Ishikawa (cell line): Measurements from ENCODE around the gene KLHL2.

Experiments
- CEBPB ChIP-seq: IDR thresholded peaks from 2 replicates; pipeline ENCODE4 v1.6.1; 2012
- CREB1 ChIP-seq: IDR thresholded peaks from 2 replicates; pipeline ENCODE4 v1.6.1; 2012; ENCODE audit warnings: low read depth
- EGR1 ChIP-seq: IDR thresholded peaks from 2 replicates; pipeline ENCODE4 v1.6.1; 2012
- EP300 ChIP-seq: IDR thresholded peaks from 2 replicates; pipeline ENCODE4 v1.6.1; 2012; ENCODE audit warnings: borderline replicate concordance
- FOXM1 ChIP-seq: IDR thresholded peaks from 2 replicates; pipeline ENCODE4 v1.6.1; 2012; ENCODE audit warnings: low read depth, borderline replicate concordance
- MAX ChIP-seq: IDR thresholded peaks from 2 replicates; pipeline ENCODE4 v1.6.1; 2012
- NFIC ChIP-seq: IDR thresholded peaks from 2 replicates; pipeline ENCODE4 v1.6.1; 2012
- RAD21 ChIP-seq: IDR thresholded peaks from 2 replicates; pipeline ENCODE4 v1.6.1; 2012; ENCODE audit warnings: low read depth
- REST ChIP-seq: IDR thresholded peaks from 2 replicates; pipeline ENCODE4 v1.6.1; 2012; ENCODE audit warnings: low read depth, mild to moderate bottlenecking
- TAF1 ChIP-seq: IDR thresholded peaks from 2 replicates; pipeline ENCODE4 v1.6.1; 2012; ENCODE audit warnings: low read depth, mild to moderate bottlenecking
- TCF12 ChIP-seq: IDR thresholded peaks from 2 replicates; pipeline ENCODE4 v1.6.1; 2012; ENCODE audit warnings: low read depth
- TEAD4 ChIP-seq: IDR thresholded peaks from 2 replicates; pipeline ENCODE4 v1.6.1; 2012
- YY1 ChIP-seq: IDR thresholded peaks from 2 replicates; pipeline ENCODE4 v1.6.1; 2012; ENCODE audit warnings: low read depth
- ZBTB7A ChIP-seq: IDR thresholded peaks from 2 replicates; pipeline ENCODE4 v1.6.1; 2012; ENCODE audit warnings: low read depth
- TF ChIP-seq, protein P1 (sequence below): IDR thresholded peaks from 2 replicates; pipeline ENCODE4 v1.6.1; 2012

Gene KLHL2

GRCh38 chr4:165360041-165360695 lies 152.8 kb downstream of the KLHL2 start:
- TF ChIP-seq EGR1 (no peak), EP300 (no peak), TEAD4 (no peak), CREB1 (no peak), NFIC (no peak), MAX (no peak), REST (no peak), FOXM1 (no peak), RAD21 (no peak), TAF1 (no peak), TCF12 (no peak), CEBPB (no peak)
- TF ChIP-seq, protein P1, sequence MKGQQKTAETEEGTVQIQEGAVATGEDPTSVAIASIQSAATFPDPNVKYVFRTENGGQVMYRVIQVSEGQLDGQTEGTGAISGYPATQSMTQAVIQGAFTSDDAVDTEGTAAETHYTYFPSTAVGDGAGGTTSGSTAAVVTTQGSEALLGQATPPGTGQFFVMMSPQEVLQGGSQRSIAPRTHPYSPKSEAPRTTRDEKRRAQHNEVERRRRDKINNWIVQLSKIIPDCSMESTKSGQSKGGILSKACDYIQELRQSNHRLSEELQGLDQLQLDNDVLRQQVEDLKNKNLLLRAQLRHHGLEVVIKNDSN, result no peak

DNA sequence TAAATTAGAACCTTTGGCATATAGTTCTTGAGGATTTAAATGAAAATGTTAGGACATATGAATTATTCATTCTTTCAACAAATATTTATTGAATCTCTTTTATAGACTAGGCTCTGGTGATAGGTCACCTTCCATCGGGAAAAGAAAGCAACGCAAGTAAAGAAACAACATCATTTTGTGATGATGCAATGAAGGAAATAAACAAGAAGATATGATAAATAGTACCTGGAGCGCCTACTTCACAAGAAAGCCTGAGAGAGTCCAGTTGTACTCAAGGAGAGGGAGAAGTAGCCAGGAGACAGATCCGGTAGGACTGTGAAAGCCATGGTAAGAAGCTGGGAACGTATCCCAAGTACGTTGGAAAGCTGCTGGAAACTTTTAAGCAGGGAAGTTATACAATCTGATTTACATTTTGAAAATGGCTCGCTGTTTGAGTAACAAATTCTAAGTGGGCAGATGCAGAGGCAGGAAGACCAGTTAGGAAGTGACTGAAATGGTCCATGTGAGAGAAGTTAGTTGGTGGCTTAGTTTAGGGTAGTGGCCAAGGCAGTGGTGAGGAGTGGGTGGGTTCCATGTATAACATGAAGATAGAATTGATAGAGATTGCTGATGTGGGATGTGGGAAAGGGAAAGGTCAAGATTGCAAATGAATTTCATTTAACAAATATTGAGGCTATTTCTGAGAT lies 153.8 kb downstream of the KLHL2 start:
- TF ChIP-seq MAX, result no peak
- no peak for TF ChIP-seq NFIC
- no peak for TF ChIP-seq YY1
- no peak for TF ChIP-seq CREB1
- TF ChIP-seq ZBTB7A, result no peak
- TF ChIP-seq CEBPB, result no peak
- TF ChIP-seq EP300, result no peak
- TF ChIP-seq RAD21, result no peak
- no peak for TF ChIP-seq TAF1
- TF ChIP-seq, protein P1, result no peak

DNA sequence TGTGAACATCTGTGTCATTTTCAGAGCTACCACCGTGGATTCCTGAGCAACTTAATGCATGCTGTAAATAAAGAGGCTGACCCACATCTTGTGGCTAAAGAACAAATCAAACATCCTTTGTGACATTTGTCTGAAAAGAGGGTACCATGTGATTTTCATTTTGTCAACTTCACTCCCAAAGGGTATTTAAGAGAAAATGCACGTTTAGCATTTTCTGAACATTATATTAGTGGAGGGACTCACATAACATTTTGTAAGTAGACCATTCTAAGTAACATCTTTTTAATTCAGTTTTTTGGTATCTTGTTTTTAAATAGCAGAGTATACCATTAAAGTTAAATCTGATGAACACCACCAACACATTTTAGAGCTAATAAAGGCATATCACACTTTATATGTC lies 154.4 kb downstream of the KLHL2 start:
- TF ChIP-seq TCF12, result no peak
- no peak for TF ChIP-seq CREB1
- no peak for TF ChIP-seq TEAD4
- no peak for TF ChIP-seq ZBTB7A
- TF ChIP-seq TAF1, result no peak
- no peak for TF ChIP-seq EP300

GRCh38 chr4:165364452-165365080 lies 157.2 kb downstream of the KLHL2 start:
- peak; percentile 54; the same call in 1 of the 2 replicates for TF ChIP-seq CEBPB
- no peak for TF ChIP-seq TCF12

DNA sequence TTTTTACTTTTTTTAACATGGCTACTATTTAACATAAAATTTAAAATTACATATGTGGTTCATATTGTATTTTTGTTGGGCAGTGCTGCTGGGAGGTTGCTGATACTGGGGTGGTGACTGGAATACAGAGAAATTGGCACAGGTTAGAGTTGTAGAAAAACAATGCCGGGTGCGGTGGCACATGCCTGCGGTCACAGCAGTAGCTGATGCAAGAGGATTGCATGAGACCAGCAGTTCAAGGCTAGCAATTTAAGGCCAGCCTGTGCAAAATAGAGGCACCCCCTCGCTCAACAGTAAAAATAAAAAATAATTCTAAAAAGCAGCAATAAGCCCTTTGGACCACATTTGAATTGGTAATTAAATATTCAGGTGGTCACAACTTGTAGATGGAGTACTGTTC lies 159.7 kb downstream of the KLHL2 start:
- no peak for TF ChIP-seq EGR1
- TF ChIP-seq TAF1, result no peak
- no peak for TF ChIP-seq CREB1
- TF ChIP-seq EP300, result peak; percentile 55; the same call in 1 of the 2 replicates
- peak; percentile 58; the same call in 1 of the 2 replicates for TF ChIP-seq TCF12
- TF ChIP-seq MAX, result peak; percentile 89
- TF ChIP-seq ZBTB7A, result no peak
- TF ChIP-seq FOXM1, result 0 out of 2 replicates have a peak, but pooled peaks have one; percentile 20
- TF ChIP-seq RAD21, result 0 out of 2 replicates have a peak, but pooled peaks have one; percentile 4
- TF ChIP-seq, protein P1, result 0 out of 2 replicates have a peak, but pooled peaks have one; percentile 39
- TF ChIP-seq YY1, result 0 out of 2 replicates have a peak, but pooled peaks have one; percentile 23
- TF ChIP-seq REST, result no peak
- peak; percentile 79 for TF ChIP-seq TEAD4
- peak; percentile 77 for TF ChIP-seq NFIC
- peak; percentile 93 for TF ChIP-seq CEBPB
